Frontal cortex (tissue), 4 donors: ENCODE measurements around the gene DRICH1. TPM values are rescaled to one million over a fixed set of nuclear protein-coding genes. Genes with fewer than 3 reads are reported as not detected.
"Not testable (repeated sequence)": the region's sequence is repeated elsewhere in the genome, so short reads cannot be mapped to it uniquely, and the experiment has no call there.

ENCODE experiments used
- DNase-seq, 2 donors: peaks; one replicate each; pipeline ENCODE4 v3.0.0; 2012; ENCODE audit warnings: low spot score in 2 of 2
- FAIRE-seq: peaks from 2 replicates; lab custom pipeline; 2012; peaks lifted over from hg19 to GRCh38; lab: Jason Lieb, UNC
- small RNA-seq: library from RNA; depleted of rRNA; stranded (forward); fragments of <200 nt; gene quantifications from one replicate; pipeline ENCODE3, GENCODE V24; 2014
- total RNA-seq: library from RNA; depleted of rRNA; stranded (reverse); fragments of >200 nt; gene quantifications from one replicate; pipeline ENCODE4 v1.2.3, GENCODE V29; 2014
- donor health status: control.
- donor health status: control.
- donor health status: control.

Gene DRICH1
- total RNA-seq, 1 donor from 2014 or later: 0.82 TPM

DNA sequence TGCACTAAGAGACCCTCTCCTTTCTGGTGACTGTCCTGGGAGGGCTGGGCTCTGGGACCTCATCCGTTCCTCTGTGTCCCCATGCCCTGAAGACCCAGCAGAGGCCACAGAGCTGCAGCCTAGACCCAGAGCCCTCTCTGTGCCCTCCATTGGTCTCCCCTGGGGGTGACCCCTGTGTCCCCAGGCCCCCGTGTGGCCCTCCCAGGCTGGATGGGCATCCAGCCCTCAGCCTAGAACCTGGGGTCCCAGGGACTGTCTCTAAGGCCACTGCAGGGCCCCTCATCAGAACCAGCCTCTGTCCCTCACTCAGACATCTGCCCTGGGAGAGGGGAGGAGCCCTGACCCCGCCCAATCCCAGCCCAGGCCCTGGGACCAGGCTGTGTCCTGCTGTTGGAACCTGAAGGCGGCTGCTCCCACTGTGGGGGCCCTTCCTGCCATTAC is 57.7 kb downstream of the DRICH1 start:
- DNase-seq (no peak), FAIRE-seq (no peak)

DNA sequence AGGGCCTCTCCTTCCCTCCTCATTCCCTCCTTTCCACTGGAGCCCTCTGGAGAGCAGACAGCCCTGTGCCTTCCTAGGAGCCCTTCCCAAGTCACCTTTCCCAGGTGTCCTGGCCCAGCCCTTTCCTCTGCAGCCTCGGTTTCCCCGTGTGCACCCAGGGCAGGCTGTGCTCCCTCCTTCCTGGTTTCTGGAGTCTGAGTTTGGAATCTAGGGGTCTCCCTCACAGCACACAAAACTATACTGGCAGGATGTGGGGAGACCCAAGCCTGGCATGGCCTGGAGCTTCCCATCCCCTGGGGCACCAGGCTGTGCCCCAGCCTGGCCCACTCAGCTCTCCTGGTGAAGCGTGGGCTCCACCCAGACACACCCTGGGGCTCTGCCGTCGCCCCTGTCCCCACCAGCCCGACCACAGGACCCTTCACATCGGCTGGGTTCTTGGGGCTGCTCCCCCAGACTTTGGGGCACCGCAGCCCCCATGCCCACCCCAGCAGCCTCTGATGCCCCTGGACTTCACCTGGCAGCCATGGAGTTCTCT is 58.4 kb downstream of the DRICH1 start:
- FAIRE-seq, DNase-seq: not testable (repeated sequence)

DNA sequence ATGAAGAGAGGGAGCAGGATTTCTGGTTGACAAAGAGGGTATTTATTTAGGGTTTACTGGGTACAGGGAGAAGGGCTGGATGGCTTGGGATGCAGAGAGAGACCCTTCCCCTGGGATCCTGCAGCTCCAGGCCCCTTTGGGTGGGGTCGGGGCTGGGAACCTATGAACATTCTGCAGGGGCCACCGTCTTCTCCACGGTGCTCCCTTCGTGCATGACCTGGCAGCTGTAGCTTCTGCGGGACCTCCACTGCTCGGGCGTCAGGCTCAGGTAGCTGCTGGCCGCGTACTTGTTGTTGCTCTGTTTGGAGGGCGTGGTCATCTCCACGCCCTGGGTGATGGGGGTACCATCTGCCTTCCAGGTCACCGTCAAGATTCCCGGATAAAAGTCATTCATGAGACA is 59.0 kb downstream of the DRICH1 start:
- not testable (repeated sequence) for FAIRE-seq, DNase-seq

DNA sequence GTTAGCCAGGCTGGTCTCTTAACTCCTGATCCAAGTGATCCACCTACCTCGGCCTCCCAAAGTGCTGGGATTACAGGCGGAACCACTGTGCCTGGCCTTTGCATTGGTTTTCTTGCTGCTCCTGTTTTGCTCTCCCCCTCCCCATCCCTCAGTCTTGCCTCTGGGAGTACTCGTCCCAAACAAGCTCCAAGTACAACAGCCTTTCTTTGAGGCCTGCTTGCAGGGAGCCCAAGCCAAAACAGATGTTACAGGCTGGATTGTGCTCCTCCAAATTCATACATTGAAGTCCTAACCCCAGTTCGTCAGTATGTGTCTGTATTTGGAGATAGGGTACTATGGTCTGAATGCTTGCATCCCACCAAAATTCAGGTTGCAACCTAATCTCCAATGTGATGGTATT is 60.6 kb downstream of the DRICH1 start:
- FAIRE-seq (no peak), DNase-seq (no peak)

DNA sequence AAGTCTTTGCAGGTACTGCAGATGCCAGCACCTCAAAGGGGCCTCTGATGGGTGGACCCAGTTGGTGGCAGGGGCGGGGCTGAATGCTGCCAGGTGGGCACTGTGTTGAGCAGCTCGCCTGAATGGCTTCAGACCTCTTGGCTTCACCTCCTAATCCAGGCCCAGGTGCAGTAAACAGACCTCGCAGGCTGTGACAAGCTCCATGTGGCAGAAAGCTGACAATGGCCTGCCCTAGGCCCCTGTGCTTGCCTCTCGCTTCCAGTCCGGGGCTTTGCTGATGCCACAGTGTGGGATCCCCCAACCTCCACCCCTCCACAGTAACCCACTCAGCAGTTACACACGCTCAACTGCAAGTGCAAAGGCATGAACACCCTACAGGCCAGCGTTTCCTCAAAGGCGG is 61.4 kb downstream of the DRICH1 start:
- no peak for DNase-seq
- FAIRE-seq: no peak

DNA sequence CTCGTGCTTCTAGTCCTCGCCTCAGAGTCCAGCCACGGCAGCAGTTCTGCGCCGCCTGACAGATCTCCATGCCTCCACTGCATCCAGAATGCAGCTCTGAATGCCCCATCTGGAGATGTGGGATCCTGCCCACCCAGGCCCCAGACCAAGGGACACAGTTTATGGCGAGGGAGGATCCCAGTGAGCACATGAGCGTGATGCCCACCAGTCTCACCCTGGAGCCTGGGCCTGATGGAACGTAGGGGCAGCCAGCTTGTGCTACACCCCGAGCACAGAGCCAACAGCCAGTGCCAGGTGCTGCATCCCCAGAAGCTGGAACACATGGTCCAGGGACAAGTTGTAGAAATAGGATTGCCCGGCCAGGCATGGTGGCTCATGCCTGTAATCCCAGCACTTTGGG is 62.4 kb downstream of the DRICH1 start:
- DNase-seq: no peak
- no peak for FAIRE-seq

DNA sequence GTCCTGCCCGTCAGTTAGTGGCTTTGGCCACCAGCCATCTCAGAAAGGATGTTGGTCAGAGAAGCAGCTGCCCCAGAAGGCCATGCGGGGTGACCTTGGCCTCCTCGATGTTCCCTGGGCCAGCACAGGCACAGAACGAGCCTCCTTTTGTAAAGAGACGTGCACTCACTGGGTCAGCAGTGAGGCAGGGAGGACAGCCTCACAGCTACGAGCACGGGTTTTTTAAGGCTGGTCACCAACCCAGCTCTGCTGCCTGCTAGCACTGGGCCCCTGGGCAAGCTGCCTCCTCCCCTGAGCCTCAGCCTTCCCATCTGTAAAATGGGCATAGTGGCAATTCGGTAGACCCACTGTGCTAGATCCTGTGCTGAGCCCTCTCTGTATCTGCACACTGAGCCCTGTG is 62.8 kb downstream of the DRICH1 start:
- DNase-seq (no peak), FAIRE-seq (no peak)

DNA sequence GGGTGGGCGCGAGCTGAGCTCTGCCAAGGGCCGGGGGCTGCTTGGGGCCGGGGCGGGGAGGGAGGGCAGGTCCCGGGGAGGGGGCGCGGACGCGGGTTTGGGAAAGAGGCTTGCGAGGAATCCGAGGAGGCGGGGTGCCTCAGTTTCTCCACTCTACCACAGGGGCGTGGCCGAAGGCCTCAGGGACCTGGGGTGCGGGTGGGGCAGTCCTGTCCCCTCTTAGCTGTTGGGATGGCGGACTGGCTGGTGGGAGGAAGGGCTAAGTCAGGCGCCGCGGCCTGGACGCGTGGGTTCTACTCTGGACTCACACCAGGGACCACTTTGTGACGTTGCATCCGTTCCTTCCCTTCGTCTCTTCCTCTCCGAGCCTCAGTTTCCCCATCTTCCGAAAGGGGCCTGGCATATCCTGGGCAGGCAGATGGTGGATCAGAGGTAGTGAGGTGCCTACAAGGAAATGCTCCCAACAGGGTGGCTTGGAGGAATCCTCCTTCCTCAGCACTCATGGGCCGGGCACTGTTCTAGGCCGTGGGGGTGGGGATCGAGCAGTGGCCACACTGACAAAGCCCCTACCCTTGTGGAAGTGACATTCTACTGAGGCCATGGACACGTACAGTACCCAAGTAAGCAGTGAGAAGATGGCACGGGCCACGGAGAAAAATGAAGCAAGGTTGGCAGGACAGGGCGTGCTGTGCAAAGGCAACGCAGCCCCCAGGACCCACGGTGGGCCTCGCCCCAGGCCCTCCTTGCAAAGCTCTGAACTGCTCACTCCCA is 65.2 kb downstream of the DRICH1 start:
- DNase-seq (no peak), FAIRE-seq (no peak)

DNA sequence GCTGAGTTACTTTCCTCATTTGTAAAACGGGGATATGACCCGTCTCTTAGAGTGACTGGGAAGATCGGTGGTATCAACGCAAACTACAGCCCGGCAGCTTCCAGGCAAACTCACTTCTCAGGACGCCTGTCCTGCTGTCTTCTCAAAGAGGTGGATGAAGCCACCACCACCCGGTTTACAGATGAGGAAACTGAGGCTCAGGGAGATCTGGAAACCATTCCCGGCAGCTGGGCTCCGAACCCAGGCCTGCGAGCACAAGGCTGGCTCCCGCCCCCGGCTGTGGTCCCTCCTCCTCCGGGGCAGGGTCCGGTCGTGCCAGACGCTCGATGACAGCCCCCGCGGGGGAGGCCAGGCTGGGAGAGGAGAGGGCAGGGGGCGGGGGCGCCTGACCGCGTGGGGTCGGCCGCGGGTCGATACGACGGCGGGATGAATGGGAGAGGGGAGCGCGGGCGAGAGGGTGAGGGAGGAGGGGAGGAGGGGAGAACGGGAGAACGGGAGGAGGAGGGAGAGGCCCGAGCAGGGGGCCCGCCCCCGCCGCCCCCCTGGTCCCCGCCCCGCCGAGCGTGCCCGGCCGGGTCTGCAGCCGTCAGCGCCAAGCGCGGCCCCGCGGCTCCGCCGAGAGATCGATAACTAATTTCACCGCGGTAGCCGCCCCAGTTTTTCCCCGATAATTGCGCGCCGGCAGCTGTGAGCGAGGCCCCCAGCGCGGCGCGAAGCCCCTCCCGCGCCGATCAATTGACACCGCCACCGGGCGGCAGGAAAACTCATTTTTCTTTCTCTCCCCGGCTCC is 66.0 kb downstream of the DRICH1 start:
- FAIRE-seq (no peak), DNase-seq (peak in 1 of 2 donors; percentile 51)

DNA sequence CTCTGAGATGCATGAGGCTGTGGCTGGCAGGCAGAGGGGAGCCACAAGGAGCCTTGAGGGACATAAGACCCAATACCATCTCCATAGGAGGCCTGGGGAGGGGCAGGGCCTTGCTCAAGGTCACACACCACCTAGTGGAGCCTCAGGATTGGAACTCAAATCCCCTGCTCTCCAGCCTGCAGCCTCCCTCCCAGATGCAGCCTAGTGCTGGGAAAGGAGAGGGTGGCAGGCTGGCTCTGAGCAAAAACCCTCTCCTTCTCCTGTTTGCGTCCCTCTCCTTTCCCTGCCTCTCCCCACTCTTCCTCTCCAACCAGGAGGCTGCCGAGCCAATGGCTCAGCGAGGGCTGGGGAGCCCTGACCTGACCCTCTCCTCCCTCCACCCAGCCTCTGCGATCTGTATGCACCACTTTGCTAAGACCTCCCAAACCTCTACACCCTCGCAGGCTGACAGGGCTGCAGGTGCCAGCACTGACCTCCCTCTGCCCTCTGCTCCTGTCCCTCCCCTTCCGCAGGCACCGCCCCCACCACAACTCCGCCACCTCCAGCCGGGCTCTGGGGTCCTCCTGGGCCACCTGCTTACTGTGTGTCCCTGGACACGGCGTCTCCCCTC is 66.7 kb downstream of the DRICH1 start:
- FAIRE-seq (no peak), DNase-seq (no peak)

DNA sequence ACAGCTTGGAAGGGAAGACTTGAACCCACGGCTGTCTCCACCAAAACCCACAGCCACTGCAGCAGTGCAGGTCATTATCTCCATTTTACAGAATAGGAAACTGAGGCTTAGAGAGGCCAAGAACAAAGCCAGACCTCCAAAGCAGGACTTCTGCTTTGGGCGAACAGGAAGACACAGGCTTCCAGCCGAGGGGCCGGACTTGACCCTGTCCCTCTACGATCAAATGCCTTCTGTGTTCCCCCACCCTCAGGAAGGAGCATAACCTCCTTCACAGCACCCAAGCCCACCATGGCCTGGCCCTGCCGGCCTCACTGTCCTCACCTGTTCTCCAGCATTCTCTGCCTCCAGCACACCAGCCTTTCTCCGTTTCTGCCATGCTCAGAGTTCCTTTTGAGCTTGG is 67.8 kb downstream of the DRICH1 start:
- FAIRE-seq (no peak), DNase-seq (no peak)

DNA sequence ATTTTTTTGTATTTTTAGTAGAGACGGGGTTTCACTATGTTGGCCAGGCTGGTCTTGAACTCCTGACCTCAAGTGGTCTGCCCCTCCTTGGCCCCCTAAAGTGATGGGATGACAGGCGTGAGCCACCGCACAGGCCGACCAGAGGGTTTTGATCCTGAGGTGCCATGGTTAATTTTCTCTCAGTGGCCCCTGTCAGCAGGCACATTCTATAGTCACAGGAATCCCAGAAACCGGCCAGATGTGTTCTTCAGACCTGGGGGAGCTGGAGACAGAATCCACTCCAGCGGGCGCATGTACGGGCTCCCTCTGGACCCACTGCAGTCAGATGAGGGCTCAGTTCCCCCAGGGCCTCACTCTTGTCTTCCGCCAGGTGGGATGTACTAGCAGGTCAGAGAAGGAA is 69.0 kb downstream of the DRICH1 start:
- DNase-seq (no peak), FAIRE-seq (no peak)

DNA sequence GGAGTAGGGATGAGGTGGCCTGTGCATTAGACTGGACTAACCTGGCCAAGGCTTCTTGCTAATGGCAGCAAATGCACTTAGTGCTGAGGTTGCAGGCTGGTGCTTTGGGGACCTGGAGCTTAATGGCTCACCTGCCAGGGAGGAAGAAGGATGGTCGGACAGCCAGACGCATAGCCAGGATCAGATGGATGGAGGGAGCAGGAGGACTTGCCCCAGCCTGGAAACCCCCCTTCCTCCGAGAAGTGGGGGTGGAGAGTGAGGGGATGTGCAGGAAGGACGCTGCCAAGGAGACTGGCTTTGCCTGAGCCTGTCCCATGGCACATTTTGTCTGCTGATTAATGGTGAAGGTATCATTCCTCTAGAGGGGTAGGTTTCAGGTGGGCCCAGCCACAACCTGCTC is 69.9 kb downstream of the DRICH1 start:
- DNase-seq: no peak
- no peak for FAIRE-seq

DNA sequence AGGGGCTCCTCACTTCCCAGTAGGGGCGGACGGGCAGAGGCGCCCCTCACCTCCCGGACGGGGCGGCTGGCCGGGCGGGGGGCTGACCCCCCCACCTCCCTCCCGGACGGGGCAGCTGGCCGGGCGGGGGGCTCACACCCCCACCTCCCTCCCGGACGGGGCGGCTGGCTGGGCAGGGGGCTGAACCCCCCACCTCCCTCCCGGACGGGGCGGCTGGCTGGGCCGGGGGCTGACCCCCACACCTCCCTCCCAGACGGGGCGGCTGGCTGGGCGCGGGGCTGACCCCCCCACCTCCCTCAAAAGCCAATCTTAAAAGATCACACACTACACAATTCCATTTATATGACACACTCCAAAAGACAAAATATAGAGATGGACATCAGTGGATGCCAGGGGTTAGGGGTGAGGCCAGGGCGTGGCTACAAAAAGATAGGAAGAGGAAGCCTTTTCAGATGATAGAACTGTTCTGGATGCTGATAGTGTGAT is 71.1 kb downstream of the DRICH1 start:
- DNase-seq, FAIRE-seq: not testable (repeated sequence)

DNA sequence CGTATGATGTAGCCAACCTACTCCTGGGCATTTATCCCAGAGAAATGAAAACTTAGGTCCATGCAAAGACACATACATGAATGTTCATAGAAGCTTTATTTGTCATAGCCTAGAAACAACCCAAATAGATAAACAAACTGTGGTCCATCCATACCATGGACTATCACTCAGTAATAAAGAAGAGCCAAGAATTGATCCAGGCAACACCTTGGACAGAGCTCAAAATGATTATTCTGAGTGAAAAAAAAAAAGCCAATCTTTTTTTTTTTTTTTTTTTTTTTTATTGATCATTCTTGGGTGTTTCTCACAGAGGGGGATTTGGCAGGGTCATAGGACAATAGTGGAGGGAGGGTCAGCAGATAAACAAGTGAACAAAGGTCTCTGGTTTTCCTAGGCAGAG is 71.9 kb downstream of the DRICH1 start:
- not testable (repeated sequence) for FAIRE-seq, DNase-seq

Small RNAs within 50 kb of the gene (small RNA-seq; reads per million reads assigned to genes)
- gene AP000346.3: not detected

Other genes starting within 250 kb of the DRICH1 start
- not detected for gene IGLL1, start 52.0 kb downstream of the DRICH1 start, total RNA-seq
- not detected for gene RGL4, start 58.7 kb upstream of the DRICH1 start, total RNA-seq
- 3.7 TPM for gene ZNF70, start 118.8 kb upstream of the DRICH1 start, total RNA-seq
- not detected for gene VPREB3, start 122.1 kb upstream of the DRICH1 start, total RNA-seq
- not detected for gene C22orf15, start 130.7 kb upstream of the DRICH1 start, total RNA-seq
- 5.3 TPM for gene CHCHD10, start 135.7 kb upstream of the DRICH1 start, total RNA-seq
- gene MMP11, start 140.5 kb upstream of the DRICH1 start, total RNA-seq: 18.8 TPM
- 25.7 TPM for gene SMARCB1, start 154.6 kb upstream of the DRICH1 start, total RNA-seq
- 0.82 TPM for gene DERL3, start 206.7 kb upstream of the DRICH1 start, total RNA-seq
- 11.4 TPM for gene SLC2A11, start 225.6 kb upstream of the DRICH1 start, total RNA-seq